BJ (cell line): Measurements from ENCODE around the gene C4orf50. TPM values are rescaled to one million over a fixed set of nuclear protein-coding genes. Genes with fewer than 3 reads are reported as not detected.

ENCODE experiments used
- CTCF ChIA-PET: fragments of 350-600 bp; formaldehyde crosslinking; extraction: SDS; loops from one replicate; lab custom pipeline; 2021; ENCODE audit warnings: antibody characterized with exemption, inconsistent platforms; lab: Yijun Ruan, JAX
- POLR2A ChIA-PET: fragments of 300-600 bp; sonication (Branson Sonifier 250); formaldehyde crosslinking; extraction: SDS; loops from one replicate; lab custom pipeline; 2021; ENCODE audit warnings: antibody characterized with exemption; lab: Charles Lee
- DNase-seq: peaks from one replicate; pipeline ENCODE4 v3.0.0-alpha.2; 2011; ENCODE audit warnings: low read depth
- H3K27me3 ChIP-seq: 2 replicates; pipeline ENCODE4 v1.6.0; 2011; ENCODE audit warnings: low read length; ENCODE audit not compliant: control insufficient read depth, insufficient read depth
- H3K36me3 ChIP-seq: 2 replicates; pipeline ENCODE4 v1.5.1; 2011; ENCODE audit warnings: low read length; ENCODE audit not compliant: control insufficient read depth, insufficient read depth
- H3K4me3 ChIP-seq: 2 replicates; pipeline ENCODE4 v1.5.1; 2011; ENCODE audit warnings: low read depth, mild to moderate bottlenecking, control low read depth, low read length
- polyA plus RNA-seq: library from polyadenylated mRNA; depleted of rRNA; stranded (reverse); fragments of >200 nt; gene quantifications from 2 replicates; pipeline ENCODE4 v1.2.3, GENCODE V29; 2011
- TF ChIP-seq, protein P1 (sequence below): IDR thresholded peaks from 2 replicates; pipeline ENCODE4 v1.5.1; 2011; ENCODE audit warnings: low read depth, mild to moderate bottlenecking, control low read depth, inconsistent platforms, low read length, moderate library complexity; ENCODE audit not compliant: insufficient read depth

Gene C4orf50
- polyA plus RNA-seq, 1 experiment = not detected

DNA sequence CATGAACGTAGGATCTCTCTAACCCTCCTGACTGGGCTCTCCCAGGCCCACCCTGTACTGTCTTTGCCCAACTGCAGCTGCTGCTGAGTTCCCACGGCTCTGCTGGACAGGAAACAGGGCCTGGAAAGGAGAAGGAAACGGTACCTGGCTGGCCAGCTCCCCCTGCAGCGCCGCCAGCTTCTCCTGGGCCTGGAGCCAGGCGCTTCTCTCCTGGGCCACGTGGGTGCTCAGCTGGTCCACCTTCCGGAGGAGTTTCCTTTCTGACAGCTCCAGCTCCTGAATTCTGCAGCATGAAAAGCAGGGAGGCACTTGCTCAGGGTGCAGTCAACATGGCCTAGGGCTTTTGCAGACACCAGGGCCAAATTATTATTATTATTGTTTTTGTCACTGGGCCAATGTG, 6.5 kb downstream of the C4orf50 start:
- TF ChIP-seq, protein P1, sequence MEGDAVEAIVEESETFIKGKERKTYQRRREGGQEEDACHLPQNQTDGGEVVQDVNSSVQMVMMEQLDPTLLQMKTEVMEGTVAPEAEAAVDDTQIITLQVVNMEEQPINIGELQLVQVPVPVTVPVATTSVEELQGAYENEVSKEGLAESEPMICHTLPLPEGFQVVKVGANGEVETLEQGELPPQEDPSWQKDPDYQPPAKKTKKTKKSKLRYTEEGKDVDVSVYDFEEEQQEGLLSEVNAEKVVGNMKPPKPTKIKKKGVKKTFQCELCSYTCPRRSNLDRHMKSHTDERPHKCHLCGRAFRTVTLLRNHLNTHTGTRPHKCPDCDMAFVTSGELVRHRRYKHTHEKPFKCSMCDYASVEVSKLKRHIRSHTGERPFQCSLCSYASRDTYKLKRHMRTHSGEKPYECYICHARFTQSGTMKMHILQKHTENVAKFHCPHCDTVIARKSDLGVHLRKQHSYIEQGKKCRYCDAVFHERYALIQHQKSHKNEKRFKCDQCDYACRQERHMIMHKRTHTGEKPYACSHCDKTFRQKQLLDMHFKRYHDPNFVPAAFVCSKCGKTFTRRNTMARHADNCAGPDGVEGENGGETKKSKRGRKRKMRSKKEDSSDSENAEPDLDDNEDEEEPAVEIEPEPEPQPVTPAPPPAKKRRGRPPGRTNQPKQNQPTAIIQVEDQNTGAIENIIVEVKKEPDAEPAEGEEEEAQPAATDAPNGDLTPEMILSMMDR = no peak
- no peak for DNase-seq
- Histone ChIP-seq H3K36me3 (no peaks in the 10 kb centered on the region), H3K4me3 (no peak overlapping the region), H3K27me3 (no peaks in the 10 kb centered on the region; the same call in 1 of the 2 replicates)
- POLR2A ChIA-PET = no interaction called here
- CTCF ChIA-PET = interaction anchor here (1.2 to 1.4 kb wide), 2 partner anchors 13 to 14 kb away, joined by 4 to 7 read pairs; no protein-coding TSS in a partner anchor

DNA sequence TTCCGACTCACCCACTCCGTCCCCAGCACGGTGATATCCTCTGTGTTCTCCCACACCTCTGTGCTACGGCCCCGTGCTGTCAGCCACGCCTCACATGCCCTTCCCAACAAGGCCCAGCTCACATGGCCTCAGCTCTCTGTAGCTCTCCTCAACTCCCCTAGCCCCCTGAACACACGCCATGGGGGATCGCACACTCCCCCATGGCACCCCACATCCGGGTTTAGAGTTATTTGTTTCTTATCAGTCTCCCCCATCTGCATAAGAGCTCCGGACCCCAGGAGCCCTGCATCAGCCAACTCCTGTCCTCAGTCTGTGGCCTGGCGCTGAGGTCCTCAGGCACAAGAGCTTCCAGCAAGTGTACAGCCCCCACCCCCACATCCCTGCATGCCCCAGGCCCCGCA, 7.0 kb downstream of the C4orf50 start:
- TF ChIP-seq, protein P1 = no peak
- DNase-seq = no peak
- Histone ChIP-seq H3K36me3 (no peaks in the 10 kb centered on the region), H3K27me3 (no peaks in the 10 kb centered on the region; the same call in 1 of the 2 replicates), H3K4me3 (no peak overlapping the region)
- ChIA-PET CTCF (interaction anchor here (1.4 kb wide), 2 partner anchors 8 to 13 kb away, joined by 6 to 7 read pairs; partner anchors contain the start of gene C4orf50), POLR2A (no interaction called here)

DNA sequence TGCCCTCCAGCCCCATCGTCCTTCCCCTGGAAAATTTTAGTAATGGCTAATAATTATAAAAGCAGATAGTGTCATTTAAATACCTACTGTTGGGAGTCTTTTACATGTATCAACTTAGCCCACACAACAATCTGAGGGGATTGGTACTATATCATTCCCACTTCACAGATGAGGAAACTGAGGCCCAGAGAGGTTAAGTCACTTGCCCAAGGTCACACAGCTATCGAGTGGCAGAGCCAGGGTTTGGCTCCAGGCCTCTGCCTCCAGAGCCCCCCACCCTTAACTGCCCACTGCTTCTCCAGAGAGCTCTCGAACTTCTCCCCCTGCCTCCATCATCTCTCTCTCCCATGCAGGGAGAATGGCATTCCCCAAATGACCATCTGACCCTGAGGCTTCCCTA, 7.4 kb downstream of the C4orf50 start:
- POLR2A ChIA-PET = no interaction called here
- CTCF ChIA-PET = interaction anchor here (1.4 kb wide), 2 partner anchors 9 to 12 kb away, joined by 6 to 7 read pairs; partner anchors contain the start of gene C4orf50
- no peaks in the 10 kb centered on the region; the same call in 1 of the 2 replicates for H3K27me3 ChIP-seq

DNA sequence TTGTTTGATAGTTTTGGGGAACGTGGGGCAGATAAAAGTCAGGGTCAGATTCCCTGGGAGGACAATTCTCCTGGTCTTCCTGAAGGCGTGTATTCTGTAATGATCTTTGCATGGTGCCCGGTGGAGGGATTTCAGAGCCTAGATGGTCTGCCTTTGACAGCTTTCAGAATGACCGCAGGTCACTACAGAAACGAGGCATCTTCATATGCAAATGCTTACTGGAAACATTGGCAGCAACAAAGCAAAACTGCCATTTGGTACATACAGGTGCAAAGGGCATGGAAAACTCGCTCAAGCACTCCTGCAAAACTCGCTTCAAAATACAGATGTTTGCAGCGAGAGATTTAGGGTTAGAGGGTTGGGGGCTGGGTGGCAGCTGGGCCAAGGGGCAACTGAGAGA, 8.8 kb downstream of the C4orf50 start:
- CTCF ChIA-PET = interaction anchor here (0.7 to 2.8 kb wide), 3 partner anchors 9 to 11 kb away, joined by 3 to 12 read pairs (median 3); partner anchors contain the start of gene C4orf50
- TF ChIP-seq, protein P1 = no peak
- DNase-seq = no peak

More for the DNA sequence above, 7.4 kb downstream of the C4orf50 start:
- Histone ChIP-seq H3K36me3 (no peaks in the 10 kb centered on the region), H3K4me3 (no peak overlapping the region)
- TF ChIP-seq, protein P1 = no peak
- no peak for DNase-seq

DNA sequence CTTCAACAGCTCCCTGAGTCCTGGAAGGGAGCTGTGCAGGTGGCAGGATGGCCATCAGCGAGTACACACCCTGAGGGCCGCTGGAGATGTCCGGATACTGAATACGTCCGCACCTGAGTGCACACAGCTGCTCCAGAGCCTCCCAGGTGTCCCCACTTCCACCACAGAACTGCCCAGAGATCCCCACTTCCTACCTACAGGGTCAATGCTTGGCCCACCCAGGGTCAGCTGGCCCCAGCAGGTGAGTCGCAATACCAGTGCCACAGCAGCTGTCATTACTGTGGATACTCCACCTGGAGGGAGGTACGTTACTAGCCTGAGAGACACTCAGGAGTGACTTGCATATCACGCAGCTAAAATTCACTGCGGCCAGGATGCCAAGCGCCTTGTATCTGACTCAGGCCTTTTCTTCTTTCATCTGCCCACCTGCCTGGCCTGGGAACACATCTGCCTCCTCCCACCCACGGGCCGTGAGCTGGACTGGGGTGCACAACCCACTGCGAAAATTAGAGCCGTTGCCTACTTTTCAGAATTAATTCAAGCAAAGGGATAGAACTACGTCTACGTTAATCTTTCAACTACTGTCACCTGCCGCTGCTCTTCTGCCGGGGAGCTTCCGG, 9.4 kb downstream of the C4orf50 start:
- POLR2A ChIA-PET = no interaction called here
- no peak for DNase-seq
- no peaks in the 10 kb centered on the region for H3K36me3 ChIP-seq
- no peaks in the 10 kb centered on the region; the same call in 1 of the 2 replicates for H3K27me3 ChIP-seq
- H3K4me3 ChIP-seq = no peak overlapping the region
- CTCF ChIA-PET = interaction anchor here (0.7 to 2.8 kb wide), 3 partner anchors 9 to 11 kb away, joined by 3 to 12 read pairs (median 3); partner anchors contain the start of gene C4orf50
- TF ChIP-seq, protein P1 = no peak

More for the DNA sequence above, 8.8 kb downstream of the C4orf50 start:
- POLR2A ChIA-PET = no interaction called here
- H3K36me3 ChIP-seq = no peaks in the 10 kb centered on the region
- no peak overlapping the region for H3K4me3 ChIP-seq
- no peaks in the 10 kb centered on the region; the same call in 1 of the 2 replicates for H3K27me3 ChIP-seq
